ENCODE measurements around the gene KCNQ1. TPM values are rescaled to one million over a fixed set of nuclear protein-coding genes. Genes with fewer than 3 reads are reported as not detected.
A peak's percentile ranks its signal among the peaks of the same experiment; 100 is the strongest.

Gene KCNQ1
- total RNA-seq, 1 donor from 2014 or later = 4.8 TPM

- Mint-ChIP-seq H3K27me3 (no peaks in the 10 kb centered on the region), H3K27ac (no peak overlapping the region), H3K4me1 (ENCODE audit: unreplicated experiment) (no peaks in the 10 kb centered on the region), H3K36me3 (no peaks in the 10 kb centered on the region), H3K4me3 (no peak overlapping the region), H3K9me3 (no peaks in the 10 kb centered on the region)
- DNase-seq (ENCODE audit: extremely low spot score, unreplicated experiment) = peak; percentile 63
- TF ChIP-seq, protein P1, sequence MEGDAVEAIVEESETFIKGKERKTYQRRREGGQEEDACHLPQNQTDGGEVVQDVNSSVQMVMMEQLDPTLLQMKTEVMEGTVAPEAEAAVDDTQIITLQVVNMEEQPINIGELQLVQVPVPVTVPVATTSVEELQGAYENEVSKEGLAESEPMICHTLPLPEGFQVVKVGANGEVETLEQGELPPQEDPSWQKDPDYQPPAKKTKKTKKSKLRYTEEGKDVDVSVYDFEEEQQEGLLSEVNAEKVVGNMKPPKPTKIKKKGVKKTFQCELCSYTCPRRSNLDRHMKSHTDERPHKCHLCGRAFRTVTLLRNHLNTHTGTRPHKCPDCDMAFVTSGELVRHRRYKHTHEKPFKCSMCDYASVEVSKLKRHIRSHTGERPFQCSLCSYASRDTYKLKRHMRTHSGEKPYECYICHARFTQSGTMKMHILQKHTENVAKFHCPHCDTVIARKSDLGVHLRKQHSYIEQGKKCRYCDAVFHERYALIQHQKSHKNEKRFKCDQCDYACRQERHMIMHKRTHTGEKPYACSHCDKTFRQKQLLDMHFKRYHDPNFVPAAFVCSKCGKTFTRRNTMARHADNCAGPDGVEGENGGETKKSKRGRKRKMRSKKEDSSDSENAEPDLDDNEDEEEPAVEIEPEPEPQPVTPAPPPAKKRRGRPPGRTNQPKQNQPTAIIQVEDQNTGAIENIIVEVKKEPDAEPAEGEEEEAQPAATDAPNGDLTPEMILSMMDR (conservative IDR thresholded peaks at IDR 0.05) = no peak
These were observed 134.7 kb downstream of the KCNQ1 start for GRCh38 chr11:2579315-2580060.

DNA sequence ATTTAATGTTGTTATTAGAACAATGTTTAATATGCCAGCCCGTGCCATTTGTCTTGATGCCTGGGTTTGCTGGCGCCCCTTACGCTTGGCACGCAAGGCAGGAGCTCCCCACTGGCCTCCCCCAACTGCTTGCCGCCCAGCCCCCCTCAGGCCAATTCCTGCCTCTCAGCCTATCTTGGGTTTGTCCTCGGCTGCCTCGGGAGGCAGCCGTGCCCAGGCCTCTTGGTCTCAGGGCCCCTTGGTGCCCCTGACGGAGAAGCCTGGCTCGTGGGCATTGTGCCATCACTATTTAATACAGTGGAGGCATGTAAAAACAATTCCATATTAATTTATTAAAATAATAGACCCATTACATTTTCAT, 135.2 kb downstream of the KCNQ1 start:
- Mint-ChIP-seq H3K27me3 (no peaks in the 10 kb centered on the region), H3K4me1 (ENCODE audit: unreplicated experiment) (no peaks in the 10 kb centered on the region), H3K27ac (no peak overlapping the region), H3K4me3 (no peak overlapping the region), H3K9me3 (no peaks in the 10 kb centered on the region), H3K36me3 (no peaks in the 10 kb centered on the region)
- no peak for DNase-seq (ENCODE audit: extremely low spot score, unreplicated experiment)
- TF ChIP-seq, protein P1 (conservative IDR thresholded peaks at IDR 0.05) = no peak

GRCh38 chr11:2580571-2581001, 135.8 kb downstream of the KCNQ1 start:
- TF ChIP-seq, protein P1 (conservative IDR thresholded peaks at IDR 0.05) = no peak
- H3K4me1 Mint-ChIP-seq (ENCODE audit: unreplicated experiment) = no peaks in the 10 kb centered on the region

DNA sequence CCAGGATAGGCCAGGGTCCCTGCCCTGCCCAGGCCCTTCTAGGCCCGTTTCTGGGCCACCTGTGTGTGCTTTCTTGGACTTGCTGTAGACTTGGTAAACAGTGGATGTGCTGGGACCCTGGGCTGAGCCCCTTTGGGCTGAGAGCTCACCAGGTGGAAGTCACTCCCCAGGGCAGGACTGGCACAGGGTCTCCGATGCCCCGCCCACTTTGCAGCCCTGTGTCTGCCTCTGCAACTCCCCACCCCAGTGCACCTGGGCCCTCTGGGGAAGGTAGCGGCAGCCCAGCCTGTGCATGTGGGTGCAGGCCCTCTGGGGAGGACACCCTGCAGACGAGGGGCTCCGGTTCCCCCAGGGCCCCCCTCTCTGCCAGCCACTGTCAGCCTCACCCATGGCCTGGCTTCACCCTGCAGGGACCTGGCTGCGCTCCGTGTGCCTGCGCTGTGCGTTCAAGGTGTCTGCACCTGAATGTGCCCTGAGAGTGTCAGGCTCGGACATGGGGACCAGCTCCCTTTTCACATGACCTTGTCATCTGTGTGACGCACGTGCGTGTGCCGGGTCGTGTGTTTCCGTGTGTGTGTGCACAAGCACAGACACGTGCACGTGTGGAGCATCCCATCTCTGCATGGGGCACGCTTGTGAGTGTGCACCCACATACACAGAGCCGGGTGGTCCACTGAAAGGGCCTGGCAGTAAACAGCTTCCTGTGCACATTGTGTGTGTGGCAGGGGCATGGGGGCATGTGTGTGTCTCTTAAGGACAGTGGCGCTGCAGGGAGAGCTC, 136.5 kb downstream of the KCNQ1 start:
- Mint-ChIP-seq H3K27ac (no peak overlapping the region), H3K9me3 (no peaks in the 10 kb centered on the region), H3K27me3 (no peaks in the 10 kb centered on the region), H3K4me3 (no peak overlapping the region), H3K36me3 (no peaks in the 10 kb centered on the region), H3K4me1 (ENCODE audit: unreplicated experiment) (no peaks in the 10 kb centered on the region)
- peak; percentile 64 for DNase-seq (ENCODE audit: extremely low spot score, unreplicated experiment)
- TF ChIP-seq, protein P1 (conservative IDR thresholded peaks at IDR 0.05) = no peak

More at GRCh38 chr11:2580571-2581001, 135.8 kb downstream of the KCNQ1 start:
- Mint-ChIP-seq H3K9me3 (no peaks in the 10 kb centered on the region), H3K36me3 (no peaks in the 10 kb centered on the region), H3K27ac (no peak overlapping the region), H3K27me3 (no peaks in the 10 kb centered on the region), H3K4me3 (no peak overlapping the region)
- peak; percentile 69 for DNase-seq (ENCODE audit: extremely low spot score, unreplicated experiment)

DNA sequence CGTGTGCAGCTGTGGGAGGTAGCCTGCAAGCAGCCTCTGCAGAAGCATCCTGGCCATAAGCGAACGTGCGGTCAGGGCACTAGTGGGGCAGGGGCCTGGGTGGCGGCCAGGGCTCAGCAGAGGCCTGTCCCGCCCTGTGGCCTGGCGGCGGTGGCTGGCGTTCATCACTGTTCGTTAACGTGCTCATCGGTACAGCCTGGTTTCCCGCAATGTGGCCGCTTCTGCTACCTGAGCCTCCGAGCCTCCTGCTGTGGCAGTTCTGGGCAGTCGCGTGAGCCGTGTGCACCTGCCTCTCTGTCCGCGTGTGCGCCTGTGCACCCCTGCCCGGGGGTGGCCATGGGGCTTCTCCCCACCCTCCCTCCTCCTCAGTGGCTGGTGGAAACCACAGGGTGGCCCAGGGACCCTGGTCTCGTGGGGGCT, 137.1 kb downstream of the KCNQ1 start:
- H3K27ac Mint-ChIP-seq = no peak overlapping the region
- TF ChIP-seq, protein P1 (conservative IDR thresholded peaks at IDR 0.05) = no peak
- H3K4me3 Mint-ChIP-seq = no peak overlapping the region
- no peaks in the 10 kb centered on the region for H3K9me3 Mint-ChIP-seq
- no peaks in the 10 kb centered on the region for H3K4me1 Mint-ChIP-seq (ENCODE audit: unreplicated experiment)
- H3K36me3 Mint-ChIP-seq = no peaks in the 10 kb centered on the region
- no peak for DNase-seq (ENCODE audit: extremely low spot score, unreplicated experiment)
- no peaks in the 10 kb centered on the region for H3K27me3 Mint-ChIP-seq

Data from type B pancreatic cell (in vitro differentiated cells).